ENCODE results near the gene MTCL1. TPM values are rescaled to one million over a fixed set of nuclear protein-coding genes. Genes with fewer than 3 reads are reported as not detected.

The MTCL1 gene
- total RNA-seq, 2 donors from 2014 or later = 5.4 to 7.2 TPM

DNA sequence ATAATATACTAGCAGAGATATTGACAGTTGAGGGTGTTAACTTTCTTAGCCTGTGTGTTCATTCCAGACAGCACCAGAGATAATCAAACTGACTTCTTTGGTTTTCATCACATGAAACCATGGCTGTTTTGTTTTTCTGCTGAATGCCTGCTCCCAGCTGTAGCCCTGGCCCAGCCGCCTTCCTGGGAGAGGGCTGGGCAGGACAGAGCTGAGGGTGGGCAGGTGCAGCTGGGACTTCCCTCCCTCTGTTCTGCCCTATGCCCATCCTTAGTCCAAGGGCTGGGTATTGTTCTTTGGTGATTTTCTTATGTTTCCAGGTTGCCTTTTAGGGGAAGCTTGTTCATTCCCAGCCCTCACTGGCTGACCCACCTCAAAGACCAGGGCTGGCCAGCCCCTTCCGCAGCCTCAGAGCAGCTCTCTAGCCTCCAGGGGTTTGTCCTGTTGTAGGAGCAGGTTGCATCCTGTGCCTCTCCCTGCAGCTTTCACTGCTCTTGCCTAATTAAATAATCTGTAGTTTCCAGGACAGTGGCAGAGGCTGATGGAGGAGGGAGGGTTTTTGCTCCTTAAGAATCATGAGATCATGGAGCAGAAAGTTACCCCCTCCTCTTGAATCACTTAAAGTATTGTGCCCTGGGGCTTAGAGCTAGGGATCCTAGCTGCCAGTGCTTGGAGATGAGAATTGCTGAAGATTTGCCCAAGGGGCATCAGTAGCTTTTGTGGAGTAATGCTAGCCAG lies 61.4 kb downstream of the MTCL1 start:
- Histone ChIP-seq H3K27ac (no peak overlapping the region), H3K9me3 (no peaks in the 10 kb centered on the region), H3K27me3 (no peaks in the 10 kb centered on the region), H3K36me3 (no peaks in the 10 kb centered on the region), H3K4me1 (no peaks in the 10 kb centered on the region), H3K4me3 (no peak overlapping the region)
- no peak for DNase-seq (ENCODE audit: low spot score)
- TF ChIP-seq, protein P1, sequence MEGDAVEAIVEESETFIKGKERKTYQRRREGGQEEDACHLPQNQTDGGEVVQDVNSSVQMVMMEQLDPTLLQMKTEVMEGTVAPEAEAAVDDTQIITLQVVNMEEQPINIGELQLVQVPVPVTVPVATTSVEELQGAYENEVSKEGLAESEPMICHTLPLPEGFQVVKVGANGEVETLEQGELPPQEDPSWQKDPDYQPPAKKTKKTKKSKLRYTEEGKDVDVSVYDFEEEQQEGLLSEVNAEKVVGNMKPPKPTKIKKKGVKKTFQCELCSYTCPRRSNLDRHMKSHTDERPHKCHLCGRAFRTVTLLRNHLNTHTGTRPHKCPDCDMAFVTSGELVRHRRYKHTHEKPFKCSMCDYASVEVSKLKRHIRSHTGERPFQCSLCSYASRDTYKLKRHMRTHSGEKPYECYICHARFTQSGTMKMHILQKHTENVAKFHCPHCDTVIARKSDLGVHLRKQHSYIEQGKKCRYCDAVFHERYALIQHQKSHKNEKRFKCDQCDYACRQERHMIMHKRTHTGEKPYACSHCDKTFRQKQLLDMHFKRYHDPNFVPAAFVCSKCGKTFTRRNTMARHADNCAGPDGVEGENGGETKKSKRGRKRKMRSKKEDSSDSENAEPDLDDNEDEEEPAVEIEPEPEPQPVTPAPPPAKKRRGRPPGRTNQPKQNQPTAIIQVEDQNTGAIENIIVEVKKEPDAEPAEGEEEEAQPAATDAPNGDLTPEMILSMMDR (IDR thresholded peaks at IDR 0.05) = no peak

DNA sequence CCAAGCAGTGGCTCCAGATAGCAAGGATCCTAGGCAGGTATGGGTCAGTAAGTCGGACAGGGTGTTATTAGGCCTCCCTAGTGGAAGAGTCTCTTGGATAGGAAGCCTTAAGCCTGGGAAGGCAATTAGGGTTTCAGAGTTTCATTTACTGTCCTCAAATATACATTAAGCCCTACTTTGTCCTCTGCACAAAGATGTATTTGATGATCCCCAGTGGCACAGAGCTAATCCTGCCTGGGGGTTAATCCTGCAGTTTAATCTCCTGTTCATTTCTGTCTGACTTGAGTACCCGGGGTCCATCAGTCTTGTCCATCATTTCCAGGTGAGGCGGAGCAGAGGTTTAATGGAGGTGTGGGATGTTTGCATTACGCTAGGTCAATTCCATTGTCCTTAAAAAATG lies 62.0 kb downstream of the MTCL1 start:
- H3K4me1 ChIP-seq = no peaks in the 10 kb centered on the region
- TF ChIP-seq, protein P1 (IDR thresholded peaks at IDR 0.05) = no peak
- H3K27me3 ChIP-seq = no peaks in the 10 kb centered on the region
- no peak for DNase-seq (ENCODE audit: low spot score)
- no peaks in the 10 kb centered on the region for H3K36me3 ChIP-seq
- H3K27ac ChIP-seq = no peak overlapping the region
- no peak overlapping the region for H3K4me3 ChIP-seq
- H3K9me3 ChIP-seq = no peaks in the 10 kb centered on the region

DNA sequence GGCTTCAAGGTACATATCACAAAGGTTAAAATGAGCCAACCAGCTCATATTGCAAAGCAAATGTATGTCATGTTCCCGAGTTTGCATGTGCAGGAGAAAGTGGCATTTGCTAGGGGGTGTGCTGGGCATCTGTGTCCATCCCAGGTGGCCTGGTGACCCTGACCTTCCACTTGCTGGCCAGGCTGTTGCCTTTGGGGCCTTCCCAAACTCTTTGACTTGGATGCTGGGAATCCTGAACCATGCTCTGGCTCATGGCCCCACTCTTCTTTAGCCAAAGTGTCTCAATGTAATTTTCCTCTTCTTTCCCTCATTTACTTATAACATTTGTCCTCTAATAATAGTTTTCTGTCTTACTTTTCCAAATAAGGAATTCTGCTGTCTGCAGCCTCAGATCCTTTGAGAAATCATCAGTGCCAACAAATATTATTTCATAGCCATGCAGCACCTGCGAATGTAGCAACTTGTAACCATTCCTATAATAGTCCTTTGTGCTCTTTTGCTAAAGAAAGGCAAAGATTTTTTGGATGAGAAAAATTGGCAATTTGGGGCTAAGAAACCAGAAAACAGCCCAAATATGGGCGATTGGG lies 64.2 kb downstream of the MTCL1 start:
- Histone ChIP-seq H3K4me3 (no peak overlapping the region), H3K27me3 (no peaks in the 10 kb centered on the region), H3K27ac (no peak overlapping the region), H3K9me3 (no peaks in the 10 kb centered on the region), H3K4me1 (no peaks in the 10 kb centered on the region), H3K36me3 (no peaks in the 10 kb centered on the region)
- TF ChIP-seq, protein P1 (IDR thresholded peaks at IDR 0.05) = no peak
- DNase-seq (ENCODE audit: low spot score) = no peak

DNA sequence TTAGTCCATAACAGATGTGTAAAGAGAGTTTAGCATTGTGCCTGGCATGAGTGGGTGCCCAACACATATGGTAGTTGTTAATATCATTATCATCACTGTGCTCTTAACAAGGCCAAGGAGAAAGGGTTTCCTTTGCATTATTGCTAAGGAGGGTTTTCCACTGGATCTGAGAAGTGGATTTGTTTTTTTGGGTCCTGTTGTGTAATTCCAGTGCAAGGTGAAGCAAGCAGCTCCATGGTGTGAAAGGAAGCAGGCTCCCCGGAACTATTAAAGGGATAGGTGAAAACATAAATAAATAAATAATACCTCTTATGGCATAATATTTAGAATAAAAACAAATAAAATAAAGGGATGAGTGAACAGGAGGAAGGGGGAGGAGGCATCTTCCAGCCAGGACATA lies 65.3 kb downstream of the MTCL1 start:
- no peak overlapping the region for H3K27ac ChIP-seq
- no peaks in the 10 kb centered on the region for H3K9me3 ChIP-seq
- H3K4me1 ChIP-seq = no peaks in the 10 kb centered on the region
- no peak for DNase-seq (ENCODE audit: low spot score)
- TF ChIP-seq, protein P1 (IDR thresholded peaks at IDR 0.05) = no peak
- H3K4me3 ChIP-seq = no peak overlapping the region
- H3K27me3 ChIP-seq = no peaks in the 10 kb centered on the region
- no peaks in the 10 kb centered on the region for H3K36me3 ChIP-seq

DNA sequence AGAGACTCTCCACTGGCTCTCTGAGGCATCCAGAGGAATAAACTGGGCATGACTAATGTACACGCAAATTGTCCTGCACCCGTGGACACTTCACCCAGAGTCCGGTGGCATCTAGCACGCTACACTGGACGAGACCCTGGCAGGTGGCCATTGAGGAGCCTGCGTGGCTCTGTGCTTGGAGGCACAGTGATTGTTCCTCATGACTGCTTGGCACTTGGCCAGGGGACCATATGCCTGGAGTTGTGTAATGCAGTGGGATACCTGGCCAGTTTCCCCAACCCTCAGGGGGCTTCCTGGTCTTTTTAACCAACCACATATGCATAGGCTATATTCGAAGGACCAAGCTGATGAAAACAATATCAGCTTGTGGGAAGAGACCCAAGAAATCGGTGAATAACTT lies 66.6 kb downstream of the MTCL1 start:
- no peak overlapping the region for H3K27ac ChIP-seq
- H3K36me3 ChIP-seq = no peaks in the 10 kb centered on the region
- H3K4me3 ChIP-seq = no peak overlapping the region
- H3K27me3 ChIP-seq = no peaks in the 10 kb centered on the region
- TF ChIP-seq, protein P1 (IDR thresholded peaks at IDR 0.05) = no peak
- DNase-seq (ENCODE audit: low spot score) = no peak
- H3K9me3 ChIP-seq = no peaks in the 10 kb centered on the region
- H3K4me1 ChIP-seq = no peaks in the 10 kb centered on the region
